HTR-8/SVneo (cell line): ENCODE results near the gene ADGRF1.
"Not testable (repeated sequence)": the region's sequence is repeated elsewhere in the genome, so short reads cannot be mapped to it uniquely, and the experiment has no call there.

Experiments
- DNase-seq: peaks from one replicate; pipeline ENCODE4 v3.0.0; 2011; ENCODE audit warnings: low spot score, mixed read lengths; ENCODE audit not compliant: insufficient read length
- FAIRE-seq: peaks from 2 replicates; lab custom pipeline; 2011; peaks lifted over from hg19 to GRCh38; lab: Jason Lieb, UNC

The ADGRF1 gene

DNA sequence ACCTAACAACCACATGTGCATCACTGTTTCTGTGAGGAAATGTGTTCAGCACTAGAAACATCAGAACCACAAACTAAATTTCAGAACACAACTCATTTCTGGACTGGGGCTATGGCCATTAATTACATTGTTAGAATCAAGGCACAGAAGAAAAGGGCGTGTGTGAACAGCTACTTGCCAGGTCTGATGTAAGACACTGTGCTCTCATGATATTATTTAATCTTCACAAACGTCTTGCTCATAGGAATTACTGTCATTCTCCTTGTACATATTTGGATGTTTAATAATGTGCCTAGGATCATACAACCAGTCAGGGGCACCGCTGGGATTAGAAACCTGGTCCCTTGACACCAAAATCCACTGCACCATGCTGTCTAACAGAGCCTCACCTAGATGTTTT is 14.8 kb downstream of the ADGRF1 start:
- DNase-seq (no peak), FAIRE-seq (no peak)

DNA sequence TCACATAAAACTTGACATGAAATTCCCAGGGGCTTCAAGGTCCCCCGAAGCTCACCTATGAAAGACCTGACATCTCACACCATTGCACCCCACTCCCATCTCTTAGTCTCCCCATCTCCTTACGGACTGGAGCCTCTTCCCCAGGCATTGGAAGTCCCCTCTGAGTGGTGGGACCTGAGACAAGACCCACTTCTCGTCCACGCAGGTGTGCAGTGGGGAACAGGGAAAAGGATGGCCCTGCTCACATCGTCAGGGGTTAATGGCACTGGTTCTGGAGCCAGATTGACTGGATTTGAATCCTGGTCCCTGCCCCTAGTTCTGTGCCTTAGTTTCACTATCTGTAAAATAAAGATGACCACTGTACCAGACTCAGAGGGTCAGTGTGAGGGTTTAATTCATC is 15.5 kb downstream of the ADGRF1 start:
- no peak for DNase-seq
- FAIRE-seq: no peak

DNA sequence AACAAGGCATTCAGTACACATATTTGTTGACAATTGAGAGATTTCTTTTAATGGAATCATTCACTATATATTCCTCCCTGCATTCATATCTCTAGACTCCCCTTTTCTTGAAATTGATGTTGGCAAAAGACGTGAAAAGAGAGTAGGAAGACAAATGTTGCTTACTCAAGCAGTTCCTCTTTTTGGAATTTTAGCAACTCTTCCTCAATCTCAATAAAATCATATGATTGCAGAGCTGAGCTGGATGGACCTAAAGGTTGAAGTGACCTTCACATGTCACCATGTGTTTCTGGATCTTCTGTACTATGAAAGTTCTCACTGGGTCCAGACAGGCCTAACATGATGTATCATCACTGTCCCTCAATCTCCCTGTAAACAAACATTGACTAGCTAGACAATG is 18.6 kb downstream of the ADGRF1 start:
- no peak for DNase-seq
- FAIRE-seq: no peak

DNA sequence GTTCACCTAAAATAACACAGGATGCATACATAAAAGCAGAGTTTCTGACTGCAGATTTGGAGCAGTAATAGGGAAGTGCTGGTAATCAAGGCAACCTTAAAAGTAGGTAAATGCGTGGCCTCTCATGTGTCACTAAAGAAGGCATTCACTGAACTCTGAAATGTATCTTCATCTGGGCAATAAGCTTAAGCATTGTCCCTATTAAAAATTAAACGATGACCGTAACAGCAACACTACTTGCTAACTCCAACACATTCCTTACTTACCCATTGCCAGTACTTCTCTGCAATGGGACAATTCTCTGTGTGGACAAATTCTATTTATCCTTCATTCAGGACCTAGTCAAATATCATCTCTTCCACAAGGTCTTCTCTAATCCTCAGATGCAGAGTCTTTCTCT is 19.9 kb downstream of the ADGRF1 start:
- no peak for DNase-seq
- FAIRE-seq: no peak

DNA sequence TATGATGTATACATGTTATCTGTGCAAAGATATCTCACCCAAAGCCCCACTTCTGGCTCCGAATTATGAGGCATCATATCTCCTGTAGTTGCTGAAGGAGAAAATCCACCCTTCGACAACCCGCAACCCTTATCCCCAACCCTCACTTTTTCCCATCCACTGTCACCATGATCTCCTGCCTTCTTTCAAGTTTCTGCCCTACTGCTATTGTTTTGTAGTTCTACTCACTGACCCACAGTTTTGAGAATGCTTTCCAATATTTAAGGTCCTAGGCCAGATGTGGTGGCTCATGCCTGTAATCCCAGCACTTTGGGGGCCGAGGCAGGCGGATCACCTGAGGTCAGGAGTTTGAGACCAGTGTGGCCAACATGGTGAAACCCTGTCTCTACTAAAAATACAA is 22.2 kb downstream of the ADGRF1 start:
- DNase-seq: no peak
- FAIRE-seq: no peak

DNA sequence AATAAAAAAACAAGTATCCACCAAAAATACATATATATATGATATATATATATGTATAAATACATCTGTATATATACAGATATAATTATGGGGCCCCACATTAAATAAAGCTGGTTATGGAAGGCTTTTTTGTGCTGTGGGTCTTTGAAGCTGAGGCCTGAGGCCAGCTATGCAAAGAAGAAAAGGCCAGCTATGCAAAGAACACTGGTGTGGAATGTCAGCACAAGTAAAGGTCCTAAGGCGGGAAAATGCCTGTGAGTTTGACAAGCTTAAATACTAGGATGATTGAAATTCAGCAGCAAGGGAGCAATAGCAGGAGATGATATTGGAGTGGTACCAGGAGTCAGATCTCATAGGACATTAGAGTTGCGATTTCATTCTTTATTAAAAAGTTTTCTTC is 25.2 kb downstream of the ADGRF1 start:
- FAIRE-seq (no peak), DNase-seq (no peak)

DNA sequence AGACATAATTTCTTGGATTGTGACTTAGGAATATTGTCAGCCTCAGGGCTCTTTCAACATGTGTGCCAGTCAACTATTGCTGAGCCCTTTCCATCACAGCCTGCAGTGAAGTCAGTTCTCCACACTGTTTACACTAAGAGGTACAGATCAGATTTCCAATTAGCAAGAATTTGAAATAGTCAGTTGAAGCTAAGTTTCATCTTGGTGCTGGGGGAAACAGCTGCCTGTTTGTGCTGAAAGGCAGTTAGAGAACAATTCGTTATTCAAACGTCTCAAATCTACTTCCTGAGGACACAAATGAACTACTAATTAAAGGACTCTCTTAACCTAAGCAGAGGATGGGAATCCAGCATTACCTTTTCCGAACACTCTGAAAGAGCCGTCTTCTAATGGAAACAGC is 25.9 kb downstream of the ADGRF1 start:
- FAIRE-seq: no peak

DNA sequence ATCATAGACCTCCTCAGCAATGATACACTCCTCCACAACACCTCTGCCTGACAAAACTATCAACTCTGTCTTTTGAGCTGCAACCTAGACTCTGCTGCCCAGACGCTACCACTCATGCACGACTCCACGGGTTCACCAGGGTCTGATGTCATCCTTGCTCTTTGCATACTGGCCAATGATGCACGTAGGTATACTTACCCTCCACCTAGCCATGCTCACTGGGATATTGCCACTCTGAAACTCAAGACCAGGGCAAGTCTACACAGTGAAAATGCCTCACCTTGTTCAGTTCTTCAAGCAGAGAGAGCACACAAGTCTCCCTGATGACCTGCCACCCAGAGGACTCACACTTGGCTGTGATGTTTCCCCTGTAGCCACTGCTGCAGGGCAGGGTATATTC is 27.7 kb downstream of the ADGRF1 start:
- no peak for FAIRE-seq
- DNase-seq: no peak

More for the DNA sequence above, 25.9 kb downstream of the ADGRF1 start:
- no peak for DNase-seq

DNA sequence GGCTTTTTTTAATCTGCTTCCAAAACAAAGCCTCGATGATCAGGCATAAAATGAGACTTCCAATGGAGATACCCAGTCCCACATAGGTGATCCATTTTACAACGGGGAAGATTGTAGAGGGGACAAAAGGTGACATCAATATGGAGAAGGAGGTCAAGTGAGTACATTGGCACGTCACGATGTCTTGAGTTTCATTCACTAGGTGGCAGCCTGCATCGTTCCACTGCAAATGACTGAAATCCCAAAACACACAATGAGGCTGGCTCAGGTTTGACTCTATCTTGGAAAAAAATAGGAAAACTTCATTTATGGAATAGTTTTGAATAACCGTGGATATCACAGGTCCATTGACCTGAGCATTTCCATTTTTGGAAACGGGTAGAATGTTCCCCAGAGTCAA is 32.5 kb downstream of the ADGRF1 start:
- DNase-seq (no peak), FAIRE-seq (peak; percentile 26)

DNA sequence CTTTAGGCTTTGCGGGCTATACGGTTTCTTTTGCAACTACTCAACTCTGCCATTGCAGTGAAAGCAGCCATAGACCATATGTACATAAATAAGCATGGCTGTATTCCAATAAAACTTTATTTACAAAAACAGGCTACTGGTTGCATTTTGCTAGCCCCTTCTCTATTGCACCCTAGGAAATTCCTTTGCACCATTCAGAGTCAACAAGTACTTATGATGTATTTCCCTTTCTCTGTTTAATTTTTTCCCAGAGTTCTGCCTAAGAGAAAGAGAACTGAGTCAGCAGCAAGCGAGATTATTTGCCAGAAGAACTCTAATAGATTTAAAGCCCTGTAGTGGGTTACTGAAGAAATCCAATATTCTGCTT is 33.8 kb downstream of the ADGRF1 start:
- no peak for FAIRE-seq
- no peak for DNase-seq

DNA sequence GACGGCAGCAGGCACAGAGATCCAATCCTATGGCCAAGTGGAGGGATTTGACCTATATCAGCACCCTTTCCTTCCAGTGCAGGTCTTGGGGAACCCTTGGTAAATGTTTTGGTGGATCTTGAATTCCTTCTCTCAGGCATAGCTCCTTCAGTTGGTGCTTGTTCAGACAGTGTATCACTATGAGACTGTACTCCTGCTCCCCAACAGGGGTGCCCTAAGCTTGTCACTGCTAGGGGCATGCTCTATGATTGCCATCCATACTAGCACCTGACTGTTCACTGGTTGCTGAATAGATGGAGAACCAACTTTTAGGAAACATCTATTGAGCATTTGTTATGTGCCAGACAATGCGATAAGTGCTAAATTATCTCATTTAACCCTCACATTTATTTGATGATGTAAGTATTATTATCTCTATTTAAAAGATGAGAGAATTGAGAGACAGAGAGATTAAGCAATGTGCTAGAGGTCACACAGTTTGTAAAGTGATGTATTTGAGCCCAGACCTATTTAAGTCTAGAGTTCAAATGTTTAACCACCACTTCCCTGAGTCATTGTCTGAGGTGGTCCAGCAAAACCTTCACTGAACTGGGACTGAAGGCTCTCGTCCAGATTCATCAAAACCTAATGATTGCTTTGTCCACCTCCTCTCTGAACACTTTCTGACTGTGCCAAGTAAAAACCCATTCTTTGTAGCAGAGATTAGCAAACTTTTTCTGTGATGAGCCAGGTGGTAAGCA is 34.3 kb downstream of the ADGRF1 start:
- no peak for DNase-seq
- FAIRE-seq: no peak

DNA sequence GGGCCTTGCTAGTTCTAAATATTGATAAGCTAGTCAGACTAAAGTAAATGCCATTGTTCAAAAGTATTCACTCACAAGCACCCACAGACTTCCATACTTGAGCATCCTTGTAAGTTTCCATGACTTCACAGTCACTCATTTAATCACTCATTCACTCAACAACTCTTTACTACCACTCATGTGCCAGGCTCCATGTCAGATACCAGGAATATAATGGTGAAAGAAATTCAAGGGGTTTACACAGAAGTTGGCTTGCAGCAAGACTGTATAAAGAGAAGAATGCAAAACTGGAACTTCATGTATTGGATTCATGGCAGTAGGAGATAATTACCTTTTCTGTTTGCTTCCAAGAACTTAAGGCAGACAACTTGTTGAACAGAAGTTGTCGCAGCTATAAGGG is 36.6 kb downstream of the ADGRF1 start:
- FAIRE-seq (no peak), DNase-seq (no peak)

DNA sequence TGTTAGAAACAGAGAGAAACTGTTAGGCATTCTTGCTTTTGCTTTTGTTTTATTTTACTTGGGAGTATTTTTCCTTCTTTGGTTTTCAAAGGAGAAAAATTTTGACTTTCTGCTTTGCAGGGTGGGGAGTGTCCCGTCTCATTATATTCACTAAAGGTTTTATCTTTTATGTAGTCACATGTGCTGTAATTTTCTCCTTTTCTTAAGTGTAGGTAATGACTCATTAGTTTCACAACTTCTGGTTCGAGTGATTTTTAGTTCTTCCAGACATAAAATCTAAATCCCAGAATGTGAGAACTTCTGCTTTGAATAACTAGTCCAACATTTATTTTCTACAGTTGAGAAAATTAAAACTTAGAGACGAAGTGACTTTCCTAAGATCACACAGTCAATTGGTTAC is 37.7 kb downstream of the ADGRF1 start:
- DNase-seq: no peak
- no peak for FAIRE-seq

DNA sequence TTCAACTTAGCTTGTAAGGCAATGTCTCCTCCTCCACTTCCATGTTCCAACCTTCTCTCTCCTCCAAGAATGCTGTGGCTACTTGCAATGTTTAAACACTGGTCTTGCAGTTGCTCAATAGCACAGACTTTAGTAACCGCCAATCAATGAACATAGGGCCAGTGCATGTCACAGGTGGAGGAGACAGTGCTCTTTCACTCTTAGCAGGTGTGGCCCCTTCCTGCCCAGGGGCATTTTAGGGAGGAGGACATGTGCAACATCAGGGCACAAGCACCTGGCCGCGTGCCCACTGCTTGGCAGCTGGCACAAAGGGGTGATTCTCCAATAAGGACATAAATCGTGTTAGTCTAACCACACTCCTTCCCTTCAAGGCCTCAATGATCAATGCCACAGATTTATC is 41.3 kb downstream of the ADGRF1 start:
- no peak for DNase-seq
- no peak for FAIRE-seq

DNA sequence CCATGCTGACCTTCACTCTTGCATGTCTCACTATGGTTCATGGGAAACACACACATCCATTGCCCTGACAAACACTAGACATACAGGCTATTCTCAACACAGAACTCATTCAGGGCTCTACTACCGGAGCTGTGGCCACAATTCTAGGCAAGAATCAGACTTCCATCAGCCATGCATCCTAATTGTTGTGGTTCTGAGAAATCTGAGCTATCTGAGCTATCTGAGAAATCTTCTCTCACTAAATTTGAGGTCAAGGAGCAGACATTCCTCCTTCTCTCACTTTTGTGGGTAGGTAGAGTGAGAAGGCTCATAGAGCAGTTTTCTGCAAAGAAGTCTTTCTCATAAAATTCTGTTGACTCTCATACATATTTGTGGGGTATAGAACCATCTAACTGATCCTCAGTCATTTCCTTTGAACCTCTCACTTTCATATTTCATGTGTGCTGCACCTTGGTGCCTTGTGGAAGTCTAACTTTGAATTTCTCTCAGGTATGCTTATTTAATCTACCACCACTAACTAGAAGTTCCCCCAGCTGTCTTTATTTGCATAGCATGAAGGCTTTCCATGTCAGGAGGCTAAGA is 43.6 kb downstream of the ADGRF1 start:
- no peak for FAIRE-seq
- DNase-seq: no peak

DNA sequence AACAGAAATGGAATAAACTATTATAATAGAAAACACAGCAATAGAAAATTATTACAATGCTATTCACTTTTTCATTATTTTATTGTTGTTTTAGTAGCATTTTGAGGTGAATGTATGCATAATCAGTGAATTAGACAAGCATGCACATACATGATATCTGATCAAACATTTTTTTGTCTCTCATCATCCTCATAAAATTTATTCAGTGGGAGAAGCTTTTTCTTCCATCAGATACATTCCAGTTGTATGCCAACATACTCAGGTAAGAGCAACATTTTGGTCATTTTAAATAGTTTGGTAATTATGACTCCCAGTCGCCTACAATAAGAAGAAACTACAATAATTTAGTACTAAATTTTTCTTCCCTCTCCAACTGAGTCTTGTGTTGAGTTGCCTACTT is 44.5 kb downstream of the ADGRF1 start:
- DNase-seq (no peak), FAIRE-seq (no peak)

DNA sequence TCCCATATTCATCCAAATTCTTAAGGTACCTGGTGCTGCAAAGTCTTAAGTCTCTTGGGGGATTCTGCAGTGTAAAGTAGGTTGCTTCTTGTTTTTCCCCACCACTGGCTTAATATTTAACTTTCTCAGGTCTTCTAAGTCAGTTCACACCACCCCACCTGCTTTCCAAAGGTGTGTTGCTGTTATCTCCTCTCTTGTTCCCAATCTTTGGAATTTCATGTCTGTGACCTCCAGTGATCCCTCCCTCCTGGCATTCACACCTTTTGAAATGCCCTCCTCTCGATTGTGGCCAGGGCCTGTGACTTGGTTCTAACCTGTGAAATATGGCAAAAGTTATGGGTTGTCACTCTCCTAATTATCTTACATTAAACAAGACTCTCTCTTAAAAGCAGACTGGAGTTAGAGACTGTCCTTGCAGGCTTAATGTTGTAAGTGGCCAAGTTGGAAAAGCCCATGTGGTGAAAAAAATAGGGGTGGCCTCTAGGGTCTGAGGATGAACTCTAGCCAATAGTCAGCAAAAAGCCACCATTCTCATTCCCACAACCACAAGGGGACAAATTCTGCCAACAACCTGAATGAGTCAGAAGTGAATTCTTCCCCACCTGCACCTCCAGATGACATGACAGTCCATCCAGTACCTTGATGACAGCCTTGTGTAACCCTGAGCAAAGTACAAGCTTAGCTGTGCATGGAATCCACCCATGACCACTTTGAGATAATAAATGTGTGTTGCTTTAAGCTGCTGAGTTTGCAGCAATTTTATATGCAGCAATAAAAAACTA is 45.1 kb downstream of the ADGRF1 start:
- DNase-seq (no peak), FAIRE-seq (no peak)

DNA sequence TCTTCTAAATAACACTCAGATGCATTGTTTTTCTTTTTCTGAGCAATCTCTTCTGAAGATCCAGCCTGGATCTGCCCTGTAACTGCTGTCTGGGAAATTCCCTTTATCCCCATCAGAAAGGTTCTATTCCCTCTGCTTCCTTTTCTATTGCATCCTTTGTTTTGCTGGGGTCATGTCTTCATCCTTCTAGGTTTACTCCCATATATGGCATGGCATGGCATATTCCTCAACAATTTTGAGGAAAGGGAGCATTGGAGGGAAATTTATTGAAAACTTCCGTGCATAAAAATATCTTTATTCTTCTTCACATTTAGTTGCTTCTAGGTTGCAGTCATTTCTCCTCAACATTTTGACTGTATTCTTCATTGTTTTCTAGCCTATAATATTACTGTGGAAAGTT is 47.2 kb downstream of the ADGRF1 start:
- DNase-seq (no peak), FAIRE-seq (no peak)

DNA sequence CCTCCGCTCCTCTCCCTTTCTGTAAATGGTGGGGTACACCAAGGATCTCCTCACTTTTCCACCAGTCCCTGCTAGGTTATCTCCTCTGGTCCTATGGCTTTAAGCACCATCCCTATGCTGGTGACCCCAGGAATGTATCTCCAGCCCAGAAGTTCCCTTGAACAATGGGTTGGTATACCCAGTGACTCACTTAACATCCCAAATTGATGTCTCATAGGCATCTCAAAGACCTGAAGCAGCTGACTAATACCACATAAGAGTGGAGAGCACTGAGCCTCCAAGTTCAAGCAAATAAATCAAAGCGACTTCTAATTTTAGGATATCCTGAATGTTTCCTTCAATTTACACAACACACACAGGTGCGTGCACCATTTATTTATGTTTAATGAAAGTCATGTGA is 48.3 kb downstream of the ADGRF1 start:
- DNase-seq: peak; percentile 47
- FAIRE-seq: peak; percentile 33

DNA sequence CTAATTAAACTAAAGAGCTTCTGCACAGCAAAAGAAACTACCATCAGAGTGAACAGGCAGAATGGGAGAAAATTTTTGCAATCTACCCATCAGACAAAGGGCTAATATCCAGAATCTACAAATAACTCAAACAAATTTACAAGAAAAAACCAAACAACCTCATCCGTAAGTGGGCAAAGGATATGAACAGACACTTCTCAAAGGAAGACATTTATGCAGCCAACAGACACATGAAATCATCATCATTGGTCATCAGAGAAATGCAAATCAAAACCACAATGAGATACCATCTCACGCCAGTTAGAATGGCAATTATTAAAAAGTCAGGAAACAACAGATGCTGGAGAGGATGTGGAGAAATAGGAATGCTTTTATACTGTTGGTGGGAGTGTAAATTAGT is 49.7 kb downstream of the ADGRF1 start:
- not testable (repeated sequence) for DNase-seq, FAIRE-seq

DNA sequence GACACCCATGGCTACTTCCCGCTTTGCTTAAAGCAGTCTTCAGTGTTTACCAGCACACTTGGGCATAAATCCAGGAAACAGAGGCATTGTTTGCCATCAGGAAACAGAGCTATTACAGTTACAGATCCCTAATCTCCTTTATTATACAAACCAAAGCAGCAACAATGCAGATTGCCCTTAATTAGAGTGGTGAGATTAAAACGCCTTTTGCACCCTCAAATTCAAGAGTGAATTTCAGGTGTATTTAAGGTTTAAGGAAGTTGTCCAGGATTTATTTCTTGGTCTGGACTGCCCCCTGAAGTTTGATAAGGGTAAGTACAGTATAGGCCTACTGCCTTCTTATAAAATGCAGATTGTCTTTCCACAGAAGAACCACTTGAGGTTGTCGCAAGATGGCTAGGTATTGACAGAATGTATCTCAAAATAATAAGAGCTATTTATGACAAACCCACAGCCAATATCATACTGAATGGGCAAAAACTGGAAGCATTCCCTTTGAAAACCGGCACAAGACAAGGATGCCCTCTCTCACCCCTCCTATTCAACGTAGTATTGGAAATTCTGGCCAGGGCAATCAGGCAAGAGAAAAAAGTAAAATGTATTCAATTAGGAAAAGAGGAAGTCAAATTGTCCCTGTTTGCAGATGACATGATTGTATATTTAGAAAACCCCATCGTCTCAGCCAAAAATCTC is 51.2 kb downstream of the ADGRF1 start:
- peak; percentile 33 for DNase-seq
- FAIRE-seq: not testable (repeated sequence)
